T-helper 9 cell (primary cell): ENCODE results near the gene ZSCAN25.
"Not testable (repeated sequence)": the region's sequence is repeated elsewhere in the genome, so short reads cannot be mapped to it uniquely, and the experiment has no call there.

ENCODE experiments used
- DNase-seq: peaks from one replicate; pipeline ENCODE4 v3.0.0-alpha.2; 2020
- total RNA-seq, 2 donors: gene quantifications; one replicate each; lab custom pipeline; 2026; lab: John Stamatoyannopoulos, UW

The ZSCAN25 gene
- total RNA-seq = 38.1 to 63.9 reads per million in 2 donors

DNA sequence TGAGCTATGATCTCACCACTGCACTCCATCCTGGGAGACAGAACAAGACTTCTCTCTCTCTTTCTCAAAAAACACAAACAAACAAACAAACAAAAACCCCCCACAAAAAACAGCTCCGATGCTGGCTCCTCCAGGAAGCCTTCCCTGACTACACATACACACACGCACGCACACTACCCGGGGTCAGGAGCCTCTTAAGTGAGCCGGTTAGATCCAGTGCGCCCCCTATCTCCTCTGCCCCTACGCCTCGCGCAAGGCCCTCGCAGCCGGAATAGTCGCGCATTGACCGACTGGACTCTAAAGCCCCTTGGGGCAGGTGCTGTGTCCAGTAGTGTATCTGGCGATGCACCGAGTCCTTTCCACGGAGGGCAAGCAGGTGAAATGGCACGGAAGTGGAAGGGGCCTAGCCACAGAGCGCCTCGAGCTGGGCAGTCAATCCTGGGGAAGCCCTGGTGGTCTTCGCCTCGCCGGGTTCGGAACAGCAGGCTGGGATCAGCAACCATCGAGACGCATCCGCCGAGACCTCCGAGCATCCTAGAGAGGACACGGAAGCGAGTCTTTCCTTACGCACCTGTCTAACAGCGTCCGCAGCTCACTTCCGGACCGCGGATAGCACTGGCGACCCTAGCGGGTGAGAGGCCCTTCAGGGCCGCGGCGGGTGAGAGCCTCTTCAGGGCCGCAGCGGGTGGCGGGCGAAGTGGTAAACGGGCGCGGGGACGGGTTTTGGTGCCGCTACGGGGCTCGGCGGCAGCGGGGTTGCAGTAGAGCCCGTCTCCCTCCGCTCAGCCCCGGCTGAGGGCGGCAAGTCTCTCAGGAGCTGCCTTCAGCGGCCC, at the start of gene ZSCAN25:
TSS of gene ZSCAN25 (plus strand) at position 588 of the 833 bp plus-strand sequence. CDS start 2,661 bp downstream, outside the sequence.
- DNase-seq = peak; percentile 78

DNA sequence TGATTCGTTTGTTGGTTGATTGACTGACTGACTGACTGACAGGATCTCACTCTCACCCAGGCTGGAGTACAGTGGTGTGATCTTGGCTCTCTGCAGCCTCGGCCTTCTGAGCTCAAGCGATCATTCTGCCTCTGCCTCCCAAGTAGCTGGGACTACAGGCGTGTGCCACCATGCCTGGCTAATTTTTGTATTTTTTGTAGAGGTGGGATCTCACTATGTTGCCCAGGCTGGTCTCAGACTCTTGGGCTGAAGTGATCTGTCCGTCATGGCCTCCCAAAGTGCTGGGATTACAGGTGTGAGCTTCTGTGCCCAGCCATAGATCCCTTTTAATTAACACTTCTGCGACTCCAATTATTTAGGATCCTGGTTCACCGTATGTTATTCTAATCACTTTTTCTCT, 48.0 kb upstream of the ZSCAN25 start:
- DNase-seq = not testable (repeated sequence)

GRCh38 chr7:99571768-99572167, 45.0 kb upstream of the ZSCAN25 start:
- DNase-seq = no peak

- no peak for DNase-seq
These were observed 43.5 kb upstream of the ZSCAN25 start for GRCh38 chr7:99573257-99573656.

GRCh38 chr7:99576251-99576650, 40.5 kb upstream of the ZSCAN25 start:
- no peak for DNase-seq

DNA sequence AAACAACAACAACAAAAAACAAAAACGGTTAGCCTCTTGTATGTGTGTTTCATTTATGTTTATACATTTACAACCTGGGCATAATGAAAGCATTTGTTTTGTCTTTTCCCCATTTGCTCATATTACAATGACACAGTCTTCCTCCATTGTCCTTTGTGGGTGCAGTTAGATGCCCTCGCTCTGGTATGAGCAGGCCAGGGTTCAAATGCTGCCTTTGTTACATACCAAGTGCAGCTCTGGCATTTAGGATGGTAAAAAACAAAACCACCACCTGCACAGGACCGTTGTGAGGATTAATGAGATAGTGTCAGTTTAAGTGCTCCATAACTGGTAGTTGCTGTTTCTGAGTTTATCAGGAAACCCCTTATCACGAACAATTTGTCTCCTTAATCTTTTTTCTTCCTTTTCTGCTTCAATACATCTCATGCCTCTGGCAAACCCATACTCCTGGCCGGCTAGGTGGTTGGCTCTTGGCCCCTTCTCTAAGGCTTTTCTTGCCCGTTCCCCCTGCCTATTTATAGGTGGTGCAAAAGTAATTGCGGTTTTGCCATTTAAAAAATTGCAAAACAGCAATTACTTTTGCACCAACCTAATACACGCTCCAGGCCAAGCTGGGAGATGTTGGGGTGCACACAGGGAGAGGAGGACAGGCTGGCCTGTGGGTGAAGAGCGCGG, 37.3 kb upstream of the ZSCAN25 start:
- DNase-seq = no peak

- DNase-seq = peak; percentile 46
These were observed 36.6 kb upstream of the ZSCAN25 start for GRCh38 chr7:99579956-99580777.

DNA sequence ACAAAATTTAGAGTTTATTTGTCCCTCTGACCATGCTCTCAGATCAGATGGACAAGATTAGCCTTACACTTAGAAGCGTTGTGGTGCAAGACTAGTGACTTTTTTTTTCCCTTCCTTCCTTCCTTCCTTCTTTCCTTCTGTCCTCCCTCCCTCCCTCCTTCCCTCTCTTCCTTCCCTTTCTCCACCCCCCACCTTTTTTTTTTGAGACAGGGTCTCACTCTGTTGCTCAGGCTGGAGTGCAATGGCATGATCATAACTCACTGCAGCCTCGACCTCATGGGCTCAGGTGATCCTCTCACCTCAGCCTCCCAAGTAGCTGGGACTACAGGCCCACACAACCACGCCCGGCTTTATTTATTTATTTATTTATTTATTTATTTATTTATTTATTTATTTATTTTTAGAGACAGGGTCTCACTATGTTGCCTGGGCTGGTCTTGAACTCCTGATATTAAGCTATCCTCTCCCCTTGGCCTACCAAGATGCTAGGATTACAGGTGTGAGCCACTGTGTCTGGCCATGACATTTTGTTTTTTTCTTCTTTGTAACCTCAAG, 35.9 kb upstream of the ZSCAN25 start:
- DNase-seq = not testable (repeated sequence)

DNA sequence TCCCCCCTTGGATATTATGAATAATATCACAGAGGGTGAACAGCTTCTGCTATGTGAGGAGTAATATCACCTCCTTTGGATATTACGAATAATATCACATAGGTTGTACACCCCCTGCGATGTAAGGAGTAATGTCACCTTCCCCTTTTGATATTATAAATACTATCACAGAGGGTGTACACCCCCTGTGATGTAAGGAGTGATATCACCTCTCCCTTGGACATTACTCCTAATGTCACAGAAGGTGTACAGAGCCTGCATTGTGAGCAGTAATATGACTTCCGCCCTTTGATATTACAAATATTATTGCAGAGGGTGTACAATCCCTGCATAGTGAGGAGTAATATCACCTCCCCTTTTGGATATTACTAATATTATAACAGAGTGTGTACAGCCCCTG, 27.9 kb upstream of the ZSCAN25 start:
- no peak for DNase-seq

DNA sequence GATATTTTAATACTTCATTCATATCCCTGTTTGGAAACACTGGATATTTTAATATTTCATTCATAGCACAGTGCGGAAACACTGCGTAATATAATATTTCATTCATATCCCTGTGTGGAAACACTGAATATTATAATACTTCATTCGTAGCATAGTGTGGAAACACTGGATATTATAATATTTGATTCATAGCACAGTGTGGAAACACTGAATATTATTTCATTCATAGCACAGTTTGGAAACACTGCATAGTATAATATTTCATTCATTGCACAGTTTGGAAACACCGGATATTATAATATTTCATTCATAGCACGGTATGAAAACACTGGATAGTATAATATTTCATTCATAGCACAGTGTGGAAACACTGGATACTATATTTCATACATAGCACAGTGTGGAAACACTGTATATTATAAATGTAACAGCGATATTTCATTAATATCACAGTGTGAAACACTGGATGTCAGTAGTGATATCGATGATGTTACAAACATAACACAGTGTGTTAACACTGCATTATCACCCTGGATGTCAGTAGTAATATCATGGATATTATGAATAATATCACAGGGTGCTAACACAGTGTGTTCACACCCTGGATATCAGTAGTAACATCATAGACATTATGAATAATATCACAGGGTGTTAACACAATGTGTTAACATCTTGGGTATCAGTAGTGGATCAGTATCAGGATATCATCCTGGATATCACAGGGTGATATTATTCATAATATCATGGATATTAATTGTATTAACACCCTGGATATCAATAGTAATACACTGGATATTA, 21.6 kb upstream of the ZSCAN25 start:
- no peak for DNase-seq

DNA sequence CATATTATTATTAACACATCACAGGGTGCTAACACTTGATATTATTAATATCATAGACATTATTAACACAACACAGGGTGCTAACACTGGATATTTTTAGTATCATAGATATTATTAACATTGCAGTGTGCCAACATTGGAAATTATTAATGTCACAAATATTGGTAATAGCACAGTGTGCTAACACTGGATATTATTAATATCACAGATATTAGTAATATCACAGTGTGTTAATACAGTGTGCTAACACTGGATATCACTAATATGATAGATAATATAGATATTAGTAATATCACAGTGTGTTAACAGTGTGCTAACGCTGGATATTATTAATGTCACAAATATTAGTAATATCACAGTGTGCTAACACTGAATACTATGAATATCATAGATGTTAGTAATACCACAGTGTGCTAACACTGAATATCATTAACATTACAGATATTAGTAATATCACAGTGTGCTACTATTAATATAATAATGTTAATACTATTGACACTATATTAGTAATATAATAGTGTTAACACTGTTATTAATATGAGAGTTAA, 20.3 kb upstream of the ZSCAN25 start:
- DNase-seq = no peak

DNA sequence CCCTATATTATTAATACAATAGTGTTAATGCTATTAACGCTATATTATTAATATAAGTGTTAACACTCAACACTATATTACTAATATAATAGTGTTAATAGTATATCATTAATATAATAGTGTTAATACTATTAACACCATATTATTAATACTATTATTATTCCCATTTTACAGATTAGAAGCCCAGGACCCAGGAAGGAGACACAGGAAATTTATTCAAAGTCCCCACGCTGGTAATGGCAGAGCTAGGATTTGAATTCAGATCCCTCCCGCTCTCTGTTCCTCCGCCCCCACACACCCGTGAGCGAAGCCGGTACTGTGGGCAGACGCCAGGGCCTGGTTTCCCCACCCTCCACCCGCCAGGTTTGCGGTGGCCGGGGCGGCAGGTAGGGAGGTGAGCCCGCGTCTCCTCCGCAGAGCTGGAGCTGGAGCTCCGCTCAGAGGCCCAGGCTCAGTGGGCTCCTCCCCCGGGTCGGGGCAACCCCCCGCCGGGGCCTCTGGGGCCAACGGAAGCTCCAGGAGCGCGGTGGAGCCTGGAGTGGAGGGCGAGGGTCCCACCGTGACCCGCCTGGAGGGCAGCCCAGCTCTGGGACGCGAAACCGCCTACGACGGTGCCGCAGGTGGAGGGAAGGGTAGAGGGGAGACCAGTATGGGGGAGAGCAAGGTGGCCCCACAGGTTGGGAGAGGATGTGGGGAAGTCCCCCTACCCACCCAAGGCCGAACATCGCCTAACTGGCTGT, 18.8 kb upstream of the ZSCAN25 start, which contains the start of gene TMEM225B:
TSS of gene TMEM225B (plus strand) at position 506 of the 740 bp plus-strand sequence. CDS start 6,122 bp downstream, outside the sequence.
- DNase-seq = no peak

DNA sequence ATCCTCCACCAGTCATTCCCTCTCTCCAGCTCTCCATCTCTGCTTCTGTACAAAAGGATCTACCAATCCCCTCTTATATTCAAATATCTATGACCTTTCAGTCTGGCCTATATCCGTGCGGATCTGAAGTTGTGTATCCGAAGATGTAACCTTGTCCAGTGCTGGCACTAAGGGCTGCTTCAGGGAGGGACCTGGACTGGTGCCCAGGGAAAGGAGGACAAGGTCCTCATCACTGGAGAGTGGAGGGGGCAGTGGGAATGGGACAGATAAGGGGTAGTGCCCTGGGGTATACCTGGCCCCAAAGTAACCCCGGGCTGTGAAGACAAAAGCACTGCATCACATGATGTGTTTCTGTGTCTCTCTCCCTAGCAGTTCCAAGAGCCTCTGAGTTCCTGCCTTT, 16.9 kb upstream of the ZSCAN25 start:
- no peak for DNase-seq

DNA sequence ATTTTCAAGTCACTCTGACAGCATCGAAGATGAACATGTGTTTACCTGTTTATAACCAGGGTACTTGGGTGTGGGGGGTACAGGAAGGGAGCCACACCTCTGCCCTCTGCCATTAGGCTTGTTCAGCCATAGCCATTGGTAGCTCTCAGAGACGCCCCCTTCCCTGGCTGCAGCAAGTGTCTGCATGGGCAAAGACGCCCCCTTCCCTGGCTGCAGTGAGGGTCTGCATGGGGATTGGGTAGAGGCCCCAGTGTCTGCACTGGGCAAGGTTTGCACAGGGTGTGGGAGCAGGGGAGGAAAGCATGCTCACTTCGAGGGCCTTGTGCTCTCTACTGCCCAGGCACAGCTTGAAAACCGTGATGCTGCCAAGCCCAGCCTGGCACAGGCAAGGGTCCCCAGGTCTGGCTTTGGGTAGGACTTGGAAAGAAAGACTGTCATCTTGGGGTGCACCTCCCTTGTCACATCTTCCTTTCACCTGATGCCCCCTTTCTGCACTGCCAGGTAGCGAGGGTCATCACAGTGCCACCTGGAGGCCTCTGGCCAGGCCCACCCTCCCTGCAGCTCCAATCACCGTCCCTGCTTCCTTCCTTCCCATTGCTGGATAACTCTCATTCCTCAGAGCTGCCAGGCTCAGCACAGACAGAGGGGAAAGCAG, 15.0 kb upstream of the ZSCAN25 start:
- no peak for DNase-seq

- no peak for DNase-seq
These were observed 11.2 kb upstream of the ZSCAN25 start for GRCh38 chr7:99605527-99605926.

DNA sequence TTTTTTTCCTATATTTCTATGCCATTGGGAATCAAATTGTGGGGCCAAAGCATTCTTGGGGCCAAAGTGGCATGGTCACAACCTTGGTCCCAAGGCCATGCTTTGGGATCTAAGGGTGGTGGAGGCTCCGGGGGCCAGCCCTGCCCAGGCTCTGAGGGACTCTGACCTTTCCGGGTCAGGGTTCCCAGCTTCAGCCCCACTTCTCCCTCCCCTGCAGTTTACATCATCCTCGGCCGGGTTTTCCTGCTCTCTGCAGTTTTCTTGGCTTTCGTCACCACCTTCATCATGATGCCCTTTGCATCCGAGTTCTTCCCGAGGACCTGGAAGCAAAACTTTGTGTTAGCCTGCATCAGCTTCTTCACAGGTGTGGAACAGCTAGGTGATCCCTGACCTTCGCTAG, 10.2 kb upstream of the ZSCAN25 start:
- DNase-seq = no peak

GRCh38 chr7:99607548-99607947, 9.2 kb upstream of the ZSCAN25 start:
- DNase-seq = no peak

DNA sequence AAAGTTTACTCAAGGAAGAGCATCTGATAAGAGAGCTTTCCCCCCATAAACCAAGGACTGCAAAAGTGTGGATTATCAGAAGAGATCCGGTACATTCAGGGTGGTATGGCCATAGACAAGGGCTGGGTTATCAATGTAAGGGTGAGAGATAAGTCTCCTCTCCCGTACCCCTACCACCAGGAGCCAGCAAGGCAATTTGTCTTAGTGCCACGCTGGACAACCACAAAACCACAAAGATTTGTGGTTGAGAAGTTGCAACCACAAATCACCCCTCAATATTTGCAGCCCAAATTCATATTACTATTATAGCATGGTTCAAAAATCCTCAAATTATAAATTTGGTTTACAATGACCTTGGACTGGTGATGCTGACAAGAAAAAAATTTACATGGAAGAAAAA, 2.3 kb upstream of the ZSCAN25 start:
- no peak for DNase-seq

- no peak for DNase-seq
These were observed 772 bp upstream of the ZSCAN25 start for GRCh38 chr7:99615989-99616358.

GRCh38 chr7:99617192-99617781, 541 bp downstream of the ZSCAN25 start:
- no peak for DNase-seq
